Measurements from ENCODE around the gene HS6ST1.
A peak's percentile ranks its signal among the peaks of the same experiment; 100 is the strongest.

Gene HS6ST1

GRCh38 chr2:128237081-128237534 lies 81.6 kb downstream of the HS6ST1 start:
- DNase-seq = no peak

- DNase-seq = no peak
Observed at GRCh38 chr2:128236491-128237035, 82.1 kb downstream of the HS6ST1 start.

DNA sequence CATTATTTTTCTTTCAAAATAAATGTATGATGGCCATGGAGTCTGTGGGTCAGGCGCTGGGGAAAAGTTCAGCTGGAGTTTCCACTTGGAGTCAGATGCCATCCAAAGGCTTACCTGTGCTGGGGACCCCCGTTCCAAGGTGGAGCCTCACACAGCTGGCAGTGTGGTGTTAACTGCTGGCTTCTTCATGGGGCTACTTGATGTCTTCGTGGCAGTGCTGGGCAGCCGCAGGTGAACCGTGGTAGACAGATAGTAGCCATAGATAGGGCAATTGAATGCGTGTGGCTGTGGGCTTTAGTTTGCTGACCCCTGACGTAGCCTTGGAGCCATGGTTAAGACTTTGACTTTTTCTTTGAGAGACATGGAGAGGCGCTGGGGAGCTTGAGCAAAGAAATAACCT lies 83.1 kb downstream of the HS6ST1 start:
- no peak for DNase-seq

DNA sequence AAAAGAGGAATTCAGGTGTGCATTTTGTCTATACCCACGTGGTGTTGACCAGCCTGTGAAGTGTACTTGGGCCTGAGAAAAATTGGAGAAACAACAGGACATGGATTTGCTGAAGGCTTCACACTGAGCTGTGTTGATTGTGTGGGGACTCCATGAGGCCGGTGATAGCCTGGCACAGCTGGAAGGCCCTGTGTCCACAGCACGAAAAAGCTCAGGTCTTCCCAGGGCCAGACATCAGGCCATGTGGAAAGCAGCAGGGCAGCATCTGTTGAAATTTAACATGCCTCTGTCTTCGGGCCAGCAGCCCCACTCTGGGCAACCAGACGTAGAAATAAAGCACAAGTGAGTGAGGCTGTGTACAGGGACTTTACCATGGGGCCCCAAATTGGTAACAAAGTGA lies 84.1 kb downstream of the HS6ST1 start:
- no peak for DNase-seq

DNA sequence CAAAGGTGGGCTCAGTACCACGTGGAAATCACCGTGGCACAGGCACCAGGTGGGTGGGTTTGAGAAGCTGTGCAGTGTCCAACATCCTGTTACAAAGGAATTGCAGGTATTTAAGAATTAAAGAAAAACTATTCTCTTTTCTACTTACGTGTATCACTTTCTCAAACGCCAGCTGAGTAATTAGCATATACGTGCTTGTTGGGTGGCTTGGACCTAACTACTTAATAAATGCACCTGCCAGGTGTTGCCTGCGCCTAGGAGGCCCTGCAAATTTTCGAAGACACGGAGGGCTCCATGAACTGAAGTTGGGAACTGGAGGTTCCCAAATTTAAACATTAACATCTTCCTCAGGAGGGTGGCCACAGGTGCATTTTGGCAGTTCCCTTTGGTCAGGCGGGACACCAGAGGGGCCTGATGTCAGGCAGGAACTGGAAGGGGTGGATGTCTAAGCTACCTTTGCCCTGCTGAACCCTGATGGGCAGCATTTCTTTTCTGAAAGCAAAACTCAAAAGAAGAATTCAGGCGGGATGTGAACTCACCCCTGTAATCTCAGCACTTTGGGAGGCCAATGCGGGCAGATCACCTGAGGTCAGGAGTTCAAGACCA lies 84.8 kb downstream of the HS6ST1 start:
- DNase-seq = no peak

DNA sequence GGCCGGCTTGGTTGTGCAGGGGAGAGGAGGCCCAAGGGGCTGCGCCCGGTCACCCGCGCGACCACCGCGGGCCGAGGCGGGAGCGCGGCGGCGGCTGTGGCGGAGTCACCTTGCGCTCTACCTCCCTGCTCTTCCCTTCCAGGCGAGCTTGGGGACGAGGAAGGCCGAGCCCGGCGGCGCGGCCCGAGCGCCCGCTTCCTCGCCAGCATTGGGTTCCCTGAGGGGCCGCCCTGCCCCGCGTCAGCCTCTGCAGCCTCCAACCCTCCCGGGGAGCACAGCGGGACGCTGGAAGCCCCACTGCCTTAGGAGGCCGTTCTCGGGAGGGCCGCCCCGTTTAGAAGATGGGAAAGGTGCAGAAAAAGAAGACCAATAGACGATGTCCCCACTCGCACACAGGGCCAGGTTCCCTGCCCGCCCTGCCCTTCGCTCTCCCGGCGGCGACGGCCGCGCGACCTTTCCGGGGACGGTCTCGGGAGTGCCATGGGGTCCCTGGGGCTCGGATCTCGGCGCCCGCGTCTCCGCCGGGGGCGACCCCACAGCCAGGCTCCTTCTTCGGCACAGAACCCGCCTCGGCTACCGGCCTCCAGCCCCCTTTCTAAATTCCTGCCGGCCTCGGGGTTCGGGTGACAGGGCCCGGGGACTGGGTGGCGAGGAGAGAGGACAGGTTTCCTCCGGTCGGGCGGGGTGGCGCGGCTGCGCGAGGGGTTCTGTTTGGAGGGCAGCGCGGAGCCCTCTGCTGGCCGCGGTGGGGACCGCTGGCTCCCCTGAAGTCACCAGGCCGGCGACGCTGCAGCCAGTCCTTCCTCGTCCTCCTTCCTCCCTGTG lies 85.5 kb downstream of the HS6ST1 start:
- DNase-seq = peak; percentile 93

DNA sequence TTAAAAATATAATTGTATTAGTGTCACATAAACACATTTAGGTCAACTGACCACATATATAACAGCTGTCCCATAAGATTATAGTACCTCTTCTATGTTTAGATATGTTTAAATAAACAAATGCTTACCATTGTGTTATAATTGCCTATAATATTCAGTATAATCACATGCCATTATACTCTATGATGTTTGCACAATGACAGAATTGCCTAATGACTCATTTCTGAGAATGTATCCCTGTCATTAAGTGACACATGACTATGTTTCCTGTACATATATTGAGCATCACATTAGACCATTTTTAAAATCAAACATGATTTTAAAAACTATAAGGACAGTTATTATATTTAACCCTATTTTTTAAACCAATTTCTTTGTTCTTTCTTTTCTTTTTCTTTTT lies 89.8 kb downstream of the HS6ST1 start:
- no peak for DNase-seq

DNA sequence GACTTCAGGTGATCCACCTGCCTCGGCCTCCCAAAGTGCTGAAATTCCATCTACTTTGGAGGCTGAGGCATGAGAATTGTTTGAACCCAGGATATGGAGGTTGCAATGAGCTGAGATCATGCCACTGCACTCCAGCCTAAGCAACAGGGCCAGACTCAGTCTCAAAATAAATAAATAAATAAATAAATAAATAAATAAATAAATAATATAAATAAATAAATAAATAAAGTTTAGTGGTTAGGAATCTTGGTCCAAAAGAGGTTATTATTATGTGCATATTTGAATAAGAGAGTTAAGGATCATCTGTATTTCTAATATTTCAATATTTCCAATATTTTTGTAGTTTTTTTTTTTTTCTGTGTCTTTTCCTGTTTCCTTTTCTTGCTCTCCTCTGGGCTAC lies 90.8 kb downstream of the HS6ST1 start:
- no peak for DNase-seq

DNA sequence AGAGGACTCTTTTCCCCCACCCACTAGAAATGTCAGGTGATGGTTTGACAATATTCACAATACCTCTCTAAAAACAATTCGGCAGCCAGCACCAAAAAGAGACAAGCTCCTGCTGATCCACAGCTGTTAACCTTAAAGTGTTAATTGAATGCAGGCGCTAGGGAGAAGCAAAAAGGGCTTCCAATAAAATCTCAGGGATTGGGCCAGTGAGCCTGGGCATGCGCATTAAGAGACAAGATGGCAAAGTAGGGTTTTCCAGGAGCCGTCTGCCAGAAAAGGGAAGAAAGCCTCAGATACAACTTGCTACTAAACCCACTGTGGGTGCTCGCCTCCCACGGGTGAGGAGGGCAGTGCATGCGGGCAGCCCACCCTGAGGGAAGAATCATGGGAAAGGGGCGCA lies 98.8 kb downstream of the HS6ST1 start:
- DNase-seq = no peak

- no peak for DNase-seq
Observed at GRCh38 chr2:128217671-128218070, 101.0 kb downstream of the HS6ST1 start.

GRCh38 chr2:128215897-128216642 lies 102.6 kb downstream of the HS6ST1 start:
- no peak for DNase-seq
